Measurements from ENCODE around the gene SYCE3. TPM values are rescaled to one million over a fixed set of nuclear protein-coding genes. Genes with fewer than 3 reads are reported as not detected.

SYCE3 gene
- polyA plus RNA-seq, 2 donors = 0.32 TPM; not detected in 1

- Histone ChIP-seq H3K9me3 (ENCODE audit: control insufficient read depth in 2 of 2, insufficient read depth in 1 of 2, low read depth in 1 of 2, low read length in 1 of 2) (no peaks in the 10 kb centered on the region), H3K36me3 (ENCODE audit: control insufficient read depth in 2 of 2, insufficient read depth in 2 of 2, low read length in 1 of 2) (peaks cover 0 to 4% of the 10 kb centered on the region in 2 donors), H3K27me3 (ENCODE audit: control insufficient read depth in 1 of 2, insufficient read depth in 2 of 2, low read length in 2 of 2) (peaks cover 0 to 7% of the 10 kb centered on the region in 2 donors), H3K4me3 (ENCODE audit: low read depth in 1 of 2, low read length in 2 of 2) (peak overlapping the region in 1 of 2 donors; percentile 60), H3K27ac (ENCODE audit: low read depth in 2 of 2, low read length in 1 of 2) (no peak overlapping the region), H3K4me1 (ENCODE audit: control insufficient read depth in 2 of 2, insufficient read depth in 2 of 2, low read length in 1 of 2) (peaks cover 4 to 5% of the 10 kb centered on the region in 2 donors)
- 12 to 15% methylated on average over 30 to 52 of the region's 52 CpGs for WGBS, 2 donors
These were observed 38.4 kb upstream of the SYCE3 start for GRCh38 chr22:50600967-50601668.

DNA sequence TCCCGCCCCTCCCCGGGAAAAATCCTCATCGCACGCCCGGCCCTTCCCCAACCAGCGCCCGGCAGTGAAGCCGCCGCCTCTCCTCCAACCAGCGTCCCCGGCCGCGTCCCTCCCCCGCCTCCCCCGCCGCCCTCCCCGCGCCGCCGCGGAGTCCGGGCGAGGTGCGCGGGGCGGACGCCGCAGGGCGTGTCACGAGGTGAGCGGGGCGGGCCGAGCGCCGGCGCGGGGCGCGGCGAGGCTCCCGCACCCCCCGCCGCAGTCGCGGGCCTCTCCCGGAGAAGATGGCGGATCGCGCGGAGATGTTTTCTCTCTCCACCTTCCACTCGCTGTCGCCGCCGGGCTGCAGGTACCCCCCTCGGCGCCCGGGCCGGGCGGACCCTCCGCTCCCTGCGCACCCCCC is 37.8 kb upstream of the SYCE3 start, which contains the start of gene MAPK8IP2:
Gene MAPK8IP2, plus strand, starts transcription at position 256 of the 400 bp plus-strand sequence. Its CDS starts 26 bp downstream, at position 282.
- peak within 1 kb of the TSS in 1 of 2 donors; percentile 60 for H3K4me3 ChIP-seq (ENCODE audit: low read depth in 1 of 2, low read length in 2 of 2)
- H3K36me3 ChIP-seq (ENCODE audit: control insufficient read depth in 2 of 2, insufficient read depth in 2 of 2, low read length in 1 of 2) = peaks cover 0 to 4% of the 10 kb centered on the region in 2 donors
- no peaks in the 10 kb centered on the region for H3K9me3 ChIP-seq (ENCODE audit: control insufficient read depth in 2 of 2, insufficient read depth in 1 of 2, low read depth in 1 of 2, low read length in 1 of 2)
- H3K4me1 ChIP-seq (ENCODE audit: control insufficient read depth in 2 of 2, insufficient read depth in 2 of 2, low read length in 1 of 2) = peaks cover 4 to 5% of the 10 kb centered on the region in 2 donors
- H3K27ac ChIP-seq (ENCODE audit: low read depth in 2 of 2, low read length in 1 of 2) = no peak within 1 kb of the TSS
- peaks cover 0 to 7% of the 10 kb centered on the region in 2 donors for H3K27me3 ChIP-seq (ENCODE audit: control insufficient read depth in 1 of 2, insufficient read depth in 2 of 2, low read length in 2 of 2)
- WGBS, 2 donors = 0 to 1% methylated on average over 18 to 57 of the region's 61 CpGs

DNA sequence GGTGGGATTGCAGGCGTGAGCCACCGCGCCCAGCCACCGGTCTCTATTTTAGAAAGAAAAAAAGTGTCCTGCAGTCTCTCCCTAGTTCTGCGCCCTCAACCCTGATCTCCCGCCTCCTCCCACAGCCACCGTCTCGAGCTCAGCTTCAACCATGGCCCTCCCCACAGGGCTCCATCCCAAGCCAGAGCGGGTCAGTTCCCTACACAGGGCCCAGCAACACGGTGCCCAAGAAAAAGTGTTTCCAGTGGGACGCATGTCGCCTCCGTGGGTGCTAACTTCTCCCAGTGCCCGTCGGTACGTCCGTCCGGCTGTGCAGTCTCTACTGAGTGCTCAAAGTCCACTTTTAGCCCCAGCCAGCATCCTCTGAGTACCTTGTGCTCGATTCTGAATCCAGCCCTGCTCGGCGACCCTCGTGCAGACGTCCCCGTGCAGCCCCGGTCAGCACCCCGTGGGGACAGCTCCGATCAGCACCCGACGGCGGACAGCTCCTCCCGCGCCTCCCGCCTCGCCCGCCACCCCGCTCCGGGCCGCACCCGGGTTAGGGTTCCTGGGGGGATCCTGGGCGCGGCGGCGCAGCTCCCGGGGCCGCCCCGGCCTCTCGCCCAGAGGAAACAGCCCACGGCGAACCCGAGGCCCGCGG is 37.2 kb upstream of the SYCE3 start:
- WGBS, 2 donors = 15 to 16% methylated on average over 52 of the region's 52 CpGs
- H3K27me3 ChIP-seq (ENCODE audit: control insufficient read depth in 1 of 2, insufficient read depth in 2 of 2, low read length in 2 of 2) = peaks cover 0 to 7% of the 10 kb centered on the region in 2 donors
- peaks cover 4 to 5% of the 10 kb centered on the region in 2 donors for H3K4me1 ChIP-seq (ENCODE audit: control insufficient read depth in 2 of 2, insufficient read depth in 2 of 2, low read length in 1 of 2)
- H3K27ac ChIP-seq (ENCODE audit: low read depth in 2 of 2, low read length in 1 of 2) = no peak overlapping the region
- H3K4me3 ChIP-seq (ENCODE audit: low read depth in 1 of 2, low read length in 2 of 2) = peak overlapping the region in 1 of 2 donors; percentile 60
- peaks cover 0 to 4% of the 10 kb centered on the region in 2 donors for H3K36me3 ChIP-seq (ENCODE audit: control insufficient read depth in 2 of 2, insufficient read depth in 2 of 2, low read length in 1 of 2)
- no peaks in the 10 kb centered on the region for H3K9me3 ChIP-seq (ENCODE audit: control insufficient read depth in 2 of 2, insufficient read depth in 1 of 2, low read depth in 1 of 2, low read length in 1 of 2)

DNA sequence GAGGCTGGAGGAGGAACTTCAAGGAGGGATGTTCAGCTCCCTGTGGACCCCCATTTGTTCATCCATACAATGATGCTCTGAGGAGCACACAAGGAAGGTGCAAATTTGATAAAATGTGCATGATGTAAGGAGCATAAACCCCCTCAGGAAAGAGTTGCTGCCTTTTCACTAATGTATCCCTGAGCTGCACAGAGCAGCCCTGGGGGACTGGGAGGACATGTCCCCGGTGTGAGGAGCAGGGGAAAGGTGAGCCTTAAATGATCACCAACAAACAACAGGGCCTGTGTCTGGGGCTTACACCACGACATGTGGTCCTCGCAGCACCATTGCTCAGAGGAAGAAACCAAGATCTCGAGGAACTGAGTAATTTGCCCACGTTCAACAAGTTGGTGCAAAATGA is 34.4 kb upstream of the SYCE3 start:
- H3K4me1 ChIP-seq (ENCODE audit: control insufficient read depth in 2 of 2, insufficient read depth in 2 of 2, low read length in 1 of 2) = peaks cover 4 to 5% of the 10 kb centered on the region in 2 donors
- WGBS, 2 donors = 82 to 90% methylated on average over 5 of the region's 5 CpGs
- H3K27ac ChIP-seq (ENCODE audit: low read depth in 2 of 2, low read length in 1 of 2) = no peak overlapping the region
- no peaks in the 10 kb centered on the region for H3K9me3 ChIP-seq (ENCODE audit: control insufficient read depth in 2 of 2, insufficient read depth in 1 of 2, low read depth in 1 of 2, low read length in 1 of 2)
- H3K27me3 ChIP-seq (ENCODE audit: control insufficient read depth in 1 of 2, insufficient read depth in 2 of 2, low read length in 2 of 2) = peaks cover 0 to 3% of the 10 kb centered on the region in 2 donors
- peaks cover 0 to 4% of the 10 kb centered on the region in 2 donors for H3K36me3 ChIP-seq (ENCODE audit: control insufficient read depth in 2 of 2, insufficient read depth in 2 of 2, low read length in 1 of 2)
- no peak overlapping the region for H3K4me3 ChIP-seq (ENCODE audit: low read depth in 1 of 2, low read length in 2 of 2)

DNA sequence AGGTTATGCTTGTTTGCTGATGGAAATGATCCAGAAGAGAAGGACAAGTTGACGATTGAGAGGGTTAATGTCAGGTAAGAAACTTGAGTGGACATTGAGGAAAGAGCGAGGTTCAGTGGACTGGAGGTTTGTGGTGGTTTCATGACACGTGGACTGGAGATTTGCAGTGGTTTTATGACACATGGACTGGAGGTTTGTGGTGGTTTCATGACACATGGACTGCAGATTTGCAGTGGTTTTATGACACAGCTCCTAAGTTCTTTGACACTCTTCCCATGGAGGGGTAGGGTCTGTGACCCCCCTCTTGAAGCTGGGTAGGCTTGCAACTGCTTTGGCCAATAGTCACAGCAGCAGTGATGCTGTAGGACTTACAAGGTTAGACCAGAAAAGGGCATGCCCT is 32.5 kb upstream of the SYCE3 start:
- Histone ChIP-seq H3K36me3 (ENCODE audit: control insufficient read depth in 2 of 2, insufficient read depth in 2 of 2, low read length in 1 of 2) (peaks cover 0 to 4% of the 10 kb centered on the region in 2 donors), H3K4me1 (ENCODE audit: control insufficient read depth in 2 of 2, insufficient read depth in 2 of 2, low read length in 1 of 2) (peaks cover 4% of the 10 kb centered on the region in 2 donors), H3K27me3 (ENCODE audit: control insufficient read depth in 1 of 2, insufficient read depth in 2 of 2, low read length in 2 of 2) (peaks cover 0 to 3% of the 10 kb centered on the region in 2 donors), H3K9me3 (ENCODE audit: control insufficient read depth in 2 of 2, insufficient read depth in 1 of 2, low read depth in 1 of 2, low read length in 1 of 2) (no peaks in the 10 kb centered on the region), H3K27ac (ENCODE audit: low read depth in 2 of 2, low read length in 1 of 2) (no peak overlapping the region), H3K4me3 (ENCODE audit: low read depth in 1 of 2, low read length in 2 of 2) (no peak overlapping the region)
- WGBS, 2 donors = 86 to 88% methylated on average over 3 of the region's 3 CpGs

DNA sequence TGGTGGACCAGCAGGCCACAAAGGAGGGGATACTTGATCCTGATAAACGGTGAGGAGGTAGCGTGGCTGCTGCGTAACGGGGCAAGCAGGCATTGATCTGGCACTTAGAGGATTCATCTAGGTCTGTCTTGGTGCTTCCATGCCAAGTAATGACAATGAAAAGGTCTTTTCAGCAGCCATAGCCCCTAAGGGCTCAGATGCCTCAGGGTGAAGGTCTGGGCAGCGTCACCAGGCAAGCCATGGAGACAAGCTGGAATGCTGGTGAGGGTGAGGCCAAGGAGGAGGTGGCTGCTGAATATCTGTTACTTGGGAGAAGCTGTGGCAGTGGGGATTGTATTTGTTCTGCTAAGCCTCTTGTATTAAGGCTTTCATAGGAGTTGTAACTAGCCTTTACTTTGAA is 24.7 kb upstream of the SYCE3 start:
- Histone ChIP-seq H3K27ac (ENCODE audit: low read depth in 2 of 2, low read length in 1 of 2) (no peak overlapping the region), H3K9me3 (ENCODE audit: control insufficient read depth in 2 of 2, insufficient read depth in 1 of 2, low read depth in 1 of 2, low read length in 1 of 2) (no peaks in the 10 kb centered on the region), H3K36me3 (ENCODE audit: control insufficient read depth in 2 of 2, insufficient read depth in 2 of 2, low read length in 1 of 2) (no peaks in the 10 kb centered on the region), H3K4me1 (ENCODE audit: control insufficient read depth in 2 of 2, insufficient read depth in 2 of 2, low read length in 1 of 2) (peaks cover 0 to 5% of the 10 kb centered on the region in 2 donors), H3K4me3 (ENCODE audit: low read depth in 1 of 2, low read length in 2 of 2) (no peak overlapping the region), H3K27me3 (ENCODE audit: control insufficient read depth in 1 of 2, insufficient read depth in 2 of 2, low read length in 2 of 2) (no peaks in the 10 kb centered on the region)
- WGBS, 2 donors = 94% methylated on average over 5 of the region's 5 CpGs

GRCh38 chr22:50586416-50586815 is 23.7 kb upstream of the SYCE3 start:
- H3K36me3 ChIP-seq (ENCODE audit: control insufficient read depth in 2 of 2, insufficient read depth in 2 of 2, low read length in 1 of 2) = peaks cover 0 to 1% of the 10 kb centered on the region in 2 donors
- no peak overlapping the region for H3K4me3 ChIP-seq (ENCODE audit: low read depth in 1 of 2, low read length in 2 of 2)
- peaks cover 0 to 11% of the 10 kb centered on the region in 2 donors for H3K4me1 ChIP-seq (ENCODE audit: control insufficient read depth in 2 of 2, insufficient read depth in 2 of 2, low read length in 1 of 2)
- WGBS, 2 donors = 78 to 86% methylated on average over 5 of the region's 5 CpGs
- no peaks in the 10 kb centered on the region for H3K9me3 ChIP-seq (ENCODE audit: control insufficient read depth in 2 of 2, insufficient read depth in 1 of 2, low read depth in 1 of 2, low read length in 1 of 2)
- no peak overlapping the region for H3K27ac ChIP-seq (ENCODE audit: low read depth in 2 of 2, low read length in 1 of 2)
- H3K27me3 ChIP-seq (ENCODE audit: control insufficient read depth in 1 of 2, insufficient read depth in 2 of 2, low read length in 2 of 2) = no peaks in the 10 kb centered on the region

DNA sequence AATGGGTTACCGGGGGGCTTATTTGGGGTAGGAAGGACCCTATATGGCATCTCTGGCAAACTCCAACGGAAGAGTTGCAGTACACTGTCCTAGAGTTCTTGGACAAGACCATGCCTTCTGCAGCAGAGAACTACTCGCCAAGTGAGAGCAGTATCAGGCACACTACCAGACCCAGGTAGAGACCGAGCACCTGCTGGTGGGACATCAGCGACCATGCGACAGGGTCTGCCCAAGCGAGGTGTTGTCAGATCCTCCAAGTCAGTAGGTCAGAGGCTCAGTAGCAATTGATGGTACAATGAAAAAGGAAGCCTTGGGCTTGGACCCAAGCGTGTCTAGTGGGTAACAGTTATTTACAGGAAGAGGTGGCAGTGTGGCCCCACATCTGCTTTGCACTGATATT is 23.1 kb upstream of the SYCE3 start:
- WGBS, 2 donors = 90 to 94% methylated on average over 8 of the region's 8 CpGs
- Histone ChIP-seq H3K36me3 (ENCODE audit: control insufficient read depth in 2 of 2, insufficient read depth in 2 of 2, low read length in 1 of 2) (peaks cover 0 to 6% of the 10 kb centered on the region in 2 donors), H3K4me1 (ENCODE audit: control insufficient read depth in 2 of 2, insufficient read depth in 2 of 2, low read length in 1 of 2) (peaks cover 0 to 13% of the 10 kb centered on the region in 2 donors), H3K27me3 (ENCODE audit: control insufficient read depth in 1 of 2, insufficient read depth in 2 of 2, low read length in 2 of 2) (no peaks in the 10 kb centered on the region), H3K4me3 (ENCODE audit: low read depth in 1 of 2, low read length in 2 of 2) (no peak overlapping the region), H3K9me3 (ENCODE audit: control insufficient read depth in 2 of 2, insufficient read depth in 1 of 2, low read depth in 1 of 2, low read length in 1 of 2) (no peaks in the 10 kb centered on the region), H3K27ac (ENCODE audit: low read depth in 2 of 2, low read length in 1 of 2) (no peak overlapping the region)

- Histone ChIP-seq H3K36me3 (ENCODE audit: control insufficient read depth in 2 of 2, insufficient read depth in 2 of 2, low read length in 1 of 2) (peaks cover 0 to 6% of the 10 kb centered on the region in 2 donors), H3K4me1 (ENCODE audit: control insufficient read depth in 2 of 2, insufficient read depth in 2 of 2, low read length in 1 of 2) (peaks cover 0 to 13% of the 10 kb centered on the region in 2 donors), H3K4me3 (ENCODE audit: low read depth in 1 of 2, low read length in 2 of 2) (no peak overlapping the region), H3K9me3 (ENCODE audit: control insufficient read depth in 2 of 2, insufficient read depth in 1 of 2, low read depth in 1 of 2, low read length in 1 of 2) (no peaks in the 10 kb centered on the region), H3K27ac (ENCODE audit: low read depth in 2 of 2, low read length in 1 of 2) (no peak overlapping the region), H3K27me3 (ENCODE audit: control insufficient read depth in 1 of 2, insufficient read depth in 2 of 2, low read length in 2 of 2) (no peaks in the 10 kb centered on the region)
- 88 to 92% methylated on average over 3 of the region's 3 CpGs for WGBS, 2 donors
These were observed 22.5 kb upstream of the SYCE3 start for GRCh38 chr22:50585238-50585637.

Measured in esophagus (tissue), 2 donors.